HL-60 (cell line): ENCODE data around the gene CRY1.

Experiments used
- DNase-seq, 2 experiments: peaks; one replicate each; pipeline ENCODE4 v3.0.0-alpha.2; 2010 to 2020; ENCODE audit warnings: low read depth in 1 of 2, low spot score in 1 of 2
- H3K27ac ChIP-seq: fragments of 250-450 bp; sonication (Bioruptor Pico); replicated peaks from 2 replicates; pipeline ENCODE4 v1.5.1; 2020; ENCODE audit warnings: mild to moderate bottlenecking, moderate library complexity
- H3K27me3 ChIP-seq: fragments of 250-450 bp; sonication (Bioruptor Pico); 2 replicates; pipeline ENCODE4 v1.5.1; 2021; ENCODE audit warnings: mild to moderate bottlenecking, moderate library complexity; ENCODE audit not compliant: insufficient read depth, poor library complexity, severe bottlenecking
- H3K4me3 ChIP-seq: replicated peaks from 2 replicates; pipeline ENCODE4 v1.5.1; 2011; ENCODE audit warnings: mild to moderate bottlenecking, control low read depth, low read length; ENCODE audit not compliant: insufficient read depth
- GABPA ChIP-seq: IDR thresholded peaks from 2 replicates; pipeline ENCODE4 v1.6.1; 2012; ENCODE audit warnings: low read depth
- POLR2AphosphoS5 ChIP-seq: IDR thresholded peaks from 2 replicates; pipeline ENCODE4 v1.6.1; 2012; ENCODE audit warnings: low read depth
- REST ChIP-seq: IDR thresholded peaks from 2 replicates; pipeline ENCODE4 v1.6.1; 2012; ENCODE audit warnings: low read depth; ENCODE audit not compliant: insufficient replicate concordance
- SPI1 ChIP-seq: IDR thresholded peaks from 2 replicates; pipeline ENCODE4 v1.6.1; 2012; ENCODE audit warnings: low read depth, mild to moderate bottlenecking, borderline replicate concordance
- TF ChIP-seq, protein P1 (sequence below): IDR thresholded peaks from one replicate; pipeline ENCODE4 v1.5.1; 2011; ENCODE audit warnings: low read length, control low read depth, inconsistent platforms; ENCODE audit not compliant: insufficient read depth

The CRY1 gene

GRCh38 chr12:107135177-107135576 is 41.8 kb upstream of the CRY1 start:
- TF ChIP-seq REST (no peak), POLR2AphosphoS5 (no peak), SPI1 (no peak), GABPA (no peak)
- TF ChIP-seq, protein P1, sequence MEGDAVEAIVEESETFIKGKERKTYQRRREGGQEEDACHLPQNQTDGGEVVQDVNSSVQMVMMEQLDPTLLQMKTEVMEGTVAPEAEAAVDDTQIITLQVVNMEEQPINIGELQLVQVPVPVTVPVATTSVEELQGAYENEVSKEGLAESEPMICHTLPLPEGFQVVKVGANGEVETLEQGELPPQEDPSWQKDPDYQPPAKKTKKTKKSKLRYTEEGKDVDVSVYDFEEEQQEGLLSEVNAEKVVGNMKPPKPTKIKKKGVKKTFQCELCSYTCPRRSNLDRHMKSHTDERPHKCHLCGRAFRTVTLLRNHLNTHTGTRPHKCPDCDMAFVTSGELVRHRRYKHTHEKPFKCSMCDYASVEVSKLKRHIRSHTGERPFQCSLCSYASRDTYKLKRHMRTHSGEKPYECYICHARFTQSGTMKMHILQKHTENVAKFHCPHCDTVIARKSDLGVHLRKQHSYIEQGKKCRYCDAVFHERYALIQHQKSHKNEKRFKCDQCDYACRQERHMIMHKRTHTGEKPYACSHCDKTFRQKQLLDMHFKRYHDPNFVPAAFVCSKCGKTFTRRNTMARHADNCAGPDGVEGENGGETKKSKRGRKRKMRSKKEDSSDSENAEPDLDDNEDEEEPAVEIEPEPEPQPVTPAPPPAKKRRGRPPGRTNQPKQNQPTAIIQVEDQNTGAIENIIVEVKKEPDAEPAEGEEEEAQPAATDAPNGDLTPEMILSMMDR = no peak
- Histone ChIP-seq H3K27ac (no peak overlapping the region), H3K27me3 (no peaks in the 10 kb centered on the region), H3K4me3 (no peak overlapping the region)
- no peak for DNase-seq

GRCh38 chr12:107134558-107134957 is 41.2 kb upstream of the CRY1 start:
- TF ChIP-seq POLR2AphosphoS5 (no peak), GABPA (no peak), SPI1 (no peak), REST (no peak)
- TF ChIP-seq, protein P1 = no peak

GRCh38 chr12:107133462-107133861 is 40.1 kb upstream of the CRY1 start:
- TF ChIP-seq SPI1 (no peak), GABPA (no peak), POLR2AphosphoS5 (no peak), REST (no peak)
- TF ChIP-seq, protein P1 = no peak
- no peak for DNase-seq
- H3K27ac ChIP-seq = no peak overlapping the region
- H3K27me3 ChIP-seq = no peaks in the 10 kb centered on the region
- H3K4me3 ChIP-seq = no peak overlapping the region

More at GRCh38 chr12:107134558-107134957, 41.2 kb upstream of the CRY1 start:
- Histone ChIP-seq H3K27ac (no peak overlapping the region), H3K4me3 (no peak overlapping the region), H3K27me3 (no peaks in the 10 kb centered on the region)
- DNase-seq = peak; percentile 12 to 50
